HL-60 (cell line): ENCODE results near the gene SGSH.

ENCODE experiments used
- CTCF ChIP-seq: IDR thresholded peaks from one replicate; pipeline ENCODE4 v1.5.1; 2011; ENCODE audit warnings: low read length, control low read depth, inconsistent platforms; ENCODE audit not compliant: insufficient read depth
- SPI1 ChIP-seq: IDR thresholded peaks from 2 replicates; pipeline ENCODE4 v1.6.1; 2012; ENCODE audit warnings: low read depth, mild to moderate bottlenecking, borderline replicate concordance

GRCh38 chr17:80262775-80263244 is 42.7 kb upstream of the SGSH start:
- no peak for TF ChIP-seq CTCF
- TF ChIP-seq SPI1 = no peak
